Measurements from ENCODE around the gene RCSD1.

Gene RCSD1

GRCh38 chr1:167618366-167618765, 11.7 kb upstream of the RCSD1 start:
- DNase-seq (ENCODE audit: low spot score) = no peak

GRCh38 chr1:167618789-167619188, 11.2 kb upstream of the RCSD1 start:
- DNase-seq (ENCODE audit: low spot score) = no peak

- DNase-seq (ENCODE audit: low spot score) = no peak
These were observed 10.0 kb upstream of the RCSD1 start for GRCh38 chr1:167620002-167620401.

- DNase-seq (ENCODE audit: low spot score) = no peak
These were observed 8.2 kb upstream of the RCSD1 start for GRCh38 chr1:167621780-167622313.

GRCh38 chr1:167623951-167624350, 6.1 kb upstream of the RCSD1 start:
- no peak for DNase-seq (ENCODE audit: low spot score)

- no peak for DNase-seq (ENCODE audit: low spot score)
These were observed 4.8 kb upstream of the RCSD1 start for GRCh38 chr1:167625040-167625823.

GRCh38 chr1:167627615-167627864, 2.5 kb upstream of the RCSD1 start:
- DNase-seq (ENCODE audit: low spot score) = no peak

GRCh38 chr1:167627865-167628641, 2.0 kb upstream of the RCSD1 start:
- DNase-seq (ENCODE audit: low spot score) = no peak

- DNase-seq (ENCODE audit: low spot score) = no peak
These were observed 1.1 kb upstream of the RCSD1 start for GRCh38 chr1:167628741-167629515.

GRCh38 chr1:167630568-167631385, 745 bp downstream of the RCSD1 start:
- no peak for DNase-seq (ENCODE audit: low spot score)

GRCh38 chr1:167631386-167631935, 1.4 kb downstream of the RCSD1 start:
- DNase-seq (ENCODE audit: low spot score) = no peak

- DNase-seq (ENCODE audit: low spot score) = no peak
These were observed 2.0 kb downstream of the RCSD1 start for GRCh38 chr1:167631936-167632614.

GRCh38 chr1:167633258-167633944, 3.4 kb downstream of the RCSD1 start:
- DNase-seq (ENCODE audit: low spot score) = no peak

- DNase-seq (ENCODE audit: low spot score) = no peak
These were observed 4.4 kb downstream of the RCSD1 start for GRCh38 chr1:167634435-167634834.

- DNase-seq (ENCODE audit: low spot score) = no peak
These were observed 5.2 kb downstream of the RCSD1 start for GRCh38 chr1:167635156-167635648.

- no peak for DNase-seq (ENCODE audit: low spot score)
These were observed 5.9 kb downstream of the RCSD1 start for GRCh38 chr1:167635941-167636340.

- no peak for DNase-seq (ENCODE audit: low spot score)
These were observed 8.0 kb downstream of the RCSD1 start for GRCh38 chr1:167638064-167638463.

- DNase-seq (ENCODE audit: low spot score) = no peak
These were observed 10.0 kb downstream of the RCSD1 start for GRCh38 chr1:167640051-167640450.

- no peak for DNase-seq (ENCODE audit: low spot score)
These were observed 11.9 kb downstream of the RCSD1 start for GRCh38 chr1:167641786-167642500.

GRCh38 chr1:167642501-167642826, 12.4 kb downstream of the RCSD1 start:
- DNase-seq (ENCODE audit: low spot score) = no peak
